Ammon's horn (tissue), 1 donor: ENCODE measurements around the gene INF2.
A peak's percentile ranks its signal among the peaks of the same experiment; 100 is the strongest.

Experiments
- DNase-seq: peaks from one replicate; pipeline ENCODE4 v3.0.0-alpha.2; 2016; ENCODE audit warnings: low spot score

The INF2 gene

GRCh38 chr14:104676694-104677511 lies 12.5 kb upstream of the INF2 start:
- no peak for DNase-seq

GRCh38 chr14:104677512-104678332 lies 11.7 kb upstream of the INF2 start:
- peak; percentile 83 for DNase-seq

GRCh38 chr14:104678346-104678745 lies 11.1 kb upstream of the INF2 start:
- no peak for DNase-seq

- DNase-seq: peak; percentile 83
Measured at GRCh38 chr14:104678901-104679705, 10.3 kb upstream of the INF2 start.

- peak; percentile 70 for DNase-seq
Measured at GRCh38 chr14:104680056-104680805, 9.2 kb upstream of the INF2 start.

- DNase-seq: peak; percentile 93
Measured at GRCh38 chr14:104680806-104681688, 8.4 kb upstream of the INF2 start.

GRCh38 chr14:104681689-104682074 lies 7.7 kb upstream of the INF2 start:
- peak; percentile 84 for DNase-seq

- DNase-seq: no peak
Measured at GRCh38 chr14:104682107-104682593, 7.3 kb upstream of the INF2 start.

- no peak for DNase-seq
Measured at GRCh38 chr14:104683653-104684448, 5.6 kb upstream of the INF2 start.

GRCh38 chr14:104684449-104684821 lies 5.0 kb upstream of the INF2 start:
- no peak for DNase-seq

GRCh38 chr14:104685216-104685997 lies 4.0 kb upstream of the INF2 start:
- DNase-seq: no peak

- DNase-seq: no peak
Measured at GRCh38 chr14:104685998-104686610, 3.3 kb upstream of the INF2 start.

- DNase-seq: peak; percentile 69
Measured at GRCh38 chr14:104686624-104687517, 2.5 kb upstream of the INF2 start.

GRCh38 chr14:104687601-104688504 lies 1.6 kb upstream of the INF2 start:
- no peak for DNase-seq

- no peak for DNase-seq
Measured at GRCh38 chr14:104688505-104689108, 811 bp upstream of the INF2 start.
